ENCODE measurements around the gene AGK. TPM values are rescaled to one million over a fixed set of nuclear protein-coding genes. Genes with fewer than 3 reads are reported as not detected.

The AGK gene
- total RNA-seq, 4 donors from 2014 or later = 8.4 to 47.0 (median 17.5) TPM

DNA sequence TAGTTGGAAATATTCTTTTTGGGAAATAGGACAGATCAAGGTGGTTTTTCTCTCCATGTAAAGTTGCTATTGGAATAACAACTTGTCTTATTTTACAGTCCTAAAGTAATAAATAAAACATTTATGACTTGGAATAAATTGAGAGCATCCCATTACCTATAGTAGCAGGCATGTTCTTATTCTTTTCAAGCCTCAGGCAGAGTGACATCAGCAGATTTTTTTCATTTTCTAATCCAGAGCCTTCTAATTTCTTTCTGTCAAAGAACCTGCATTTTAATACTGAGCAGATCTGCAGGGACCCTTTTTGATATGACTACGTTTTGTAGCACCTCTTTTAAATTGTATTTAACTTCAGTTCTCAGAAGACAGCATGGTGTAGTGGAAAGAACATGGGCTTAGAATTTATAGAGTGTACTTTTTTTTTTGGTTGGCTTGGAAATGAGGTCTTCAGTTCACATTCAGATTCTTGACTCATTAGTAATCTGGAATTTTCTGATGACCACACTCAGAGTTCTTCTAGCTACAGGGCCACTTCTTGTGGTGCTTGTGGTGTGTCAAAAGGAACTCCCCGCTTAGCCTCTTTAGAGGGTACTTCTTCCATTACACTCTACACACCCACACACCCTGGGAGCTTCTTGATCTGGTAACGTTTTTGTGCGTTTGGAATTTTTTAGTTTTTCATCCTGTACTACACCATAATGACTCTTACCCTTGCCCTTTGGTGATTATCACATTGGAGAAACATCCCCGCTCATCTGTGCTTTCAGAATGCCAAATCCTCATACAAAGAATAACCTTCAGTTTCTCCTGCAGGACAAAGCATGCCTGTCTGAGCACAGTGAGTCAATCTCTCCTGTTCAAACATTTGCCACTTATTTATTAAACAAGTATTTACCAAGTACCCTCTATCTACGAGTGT lies 34.6 kb downstream of the AGK start:
- Histone ChIP-seq H3K27ac (no peak overlapping the region), H3K27me3 (no peaks in the 10 kb centered on the region), H3K36me3 (no peaks in the 10 kb centered on the region), H3K9me3 (no peaks in the 10 kb centered on the region), H3K4me3 (no peak overlapping the region), H3K4me1 (no peaks in the 10 kb centered on the region)
- no peak for TF ChIP-seq POLR2A (IDR thresholded peaks at IDR 0.05)
- TF ChIP-seq, protein P1, sequence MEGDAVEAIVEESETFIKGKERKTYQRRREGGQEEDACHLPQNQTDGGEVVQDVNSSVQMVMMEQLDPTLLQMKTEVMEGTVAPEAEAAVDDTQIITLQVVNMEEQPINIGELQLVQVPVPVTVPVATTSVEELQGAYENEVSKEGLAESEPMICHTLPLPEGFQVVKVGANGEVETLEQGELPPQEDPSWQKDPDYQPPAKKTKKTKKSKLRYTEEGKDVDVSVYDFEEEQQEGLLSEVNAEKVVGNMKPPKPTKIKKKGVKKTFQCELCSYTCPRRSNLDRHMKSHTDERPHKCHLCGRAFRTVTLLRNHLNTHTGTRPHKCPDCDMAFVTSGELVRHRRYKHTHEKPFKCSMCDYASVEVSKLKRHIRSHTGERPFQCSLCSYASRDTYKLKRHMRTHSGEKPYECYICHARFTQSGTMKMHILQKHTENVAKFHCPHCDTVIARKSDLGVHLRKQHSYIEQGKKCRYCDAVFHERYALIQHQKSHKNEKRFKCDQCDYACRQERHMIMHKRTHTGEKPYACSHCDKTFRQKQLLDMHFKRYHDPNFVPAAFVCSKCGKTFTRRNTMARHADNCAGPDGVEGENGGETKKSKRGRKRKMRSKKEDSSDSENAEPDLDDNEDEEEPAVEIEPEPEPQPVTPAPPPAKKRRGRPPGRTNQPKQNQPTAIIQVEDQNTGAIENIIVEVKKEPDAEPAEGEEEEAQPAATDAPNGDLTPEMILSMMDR (IDR thresholded peaks at IDR 0.05) = no peak
- no peak for DNase-seq

GRCh38 chr7:141586878-141587277 lies 35.7 kb downstream of the AGK start:
- Histone ChIP-seq H3K27ac (no peak overlapping the region), H3K4me1 (no peaks in the 10 kb centered on the region), H3K36me3 (no peaks in the 10 kb centered on the region), H3K9me3 (no peaks in the 10 kb centered on the region), H3K4me3 (no peak overlapping the region), H3K27me3 (no peaks in the 10 kb centered on the region)
- no peak for TF ChIP-seq POLR2A (IDR thresholded peaks at IDR 0.05)
- TF ChIP-seq, protein P1 (IDR thresholded peaks at IDR 0.05) = no peak
- DNase-seq = no peak

- Histone ChIP-seq H3K9me3 (no peaks in the 10 kb centered on the region), H3K27ac (no peak overlapping the region), H3K27me3 (no peaks in the 10 kb centered on the region), H3K4me3 (no peak overlapping the region), H3K36me3 (no peaks in the 10 kb centered on the region), H3K4me1 (no peaks in the 10 kb centered on the region)
- TF ChIP-seq, protein P1 (IDR thresholded peaks at IDR 0.05) = no peak
- TF ChIP-seq POLR2A (IDR thresholded peaks at IDR 0.05) = no peak
- no peak for DNase-seq
Observed at GRCh38 chr7:141587304-141587703, 36.1 kb downstream of the AGK start.

DNA sequence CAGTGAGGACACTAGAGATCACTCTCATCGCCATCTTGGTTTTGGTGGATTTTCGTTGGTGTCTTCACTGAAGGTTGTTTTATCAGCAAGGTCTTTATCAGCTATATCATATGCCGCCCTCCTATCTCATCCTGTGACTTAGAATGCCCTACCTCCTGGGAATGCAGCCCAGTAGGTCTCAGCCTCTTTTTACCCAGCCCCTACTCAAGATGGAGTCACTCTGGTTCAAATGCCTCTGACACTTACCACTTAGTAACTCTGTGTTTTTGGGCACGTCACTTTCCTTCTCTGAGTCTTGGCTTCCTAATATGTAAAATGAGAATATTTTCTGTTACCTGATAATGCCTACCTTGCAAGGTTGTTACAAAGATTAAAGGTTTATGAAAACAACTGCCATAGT lies 37.7 kb downstream of the AGK start:
- Histone ChIP-seq H3K9me3 (no peaks in the 10 kb centered on the region), H3K4me3 (no peak overlapping the region), H3K27ac (no peak overlapping the region), H3K4me1 (no peaks in the 10 kb centered on the region), H3K27me3 (no peaks in the 10 kb centered on the region), H3K36me3 (no peaks in the 10 kb centered on the region)
- TF ChIP-seq, protein P1 (IDR thresholded peaks at IDR 0.05) = no peak
- TF ChIP-seq POLR2A (IDR thresholded peaks at IDR 0.05) = no peak
- DNase-seq = no peak

DNA sequence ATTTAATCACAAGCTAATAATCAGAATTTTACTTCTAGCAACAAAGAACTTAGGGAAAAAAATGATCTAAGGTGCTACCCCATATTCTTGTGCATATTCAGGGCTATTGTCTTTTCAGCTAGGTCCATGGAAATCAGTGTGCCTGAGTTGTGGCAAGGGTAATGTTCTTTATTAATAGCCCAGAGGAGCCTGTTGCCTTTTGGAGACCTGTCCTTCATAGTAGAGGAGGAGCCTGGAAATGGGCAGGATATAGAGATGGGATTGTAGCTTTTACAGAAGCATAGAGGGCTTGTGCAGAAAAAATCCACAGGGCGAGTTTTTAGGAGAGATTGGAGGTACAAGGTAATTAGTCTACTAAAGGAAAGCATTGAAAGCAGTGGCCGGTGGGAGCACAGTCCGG lies 38.9 kb downstream of the AGK start:
- Histone ChIP-seq H3K4me3 (no peak overlapping the region), H3K27ac (no peak overlapping the region), H3K36me3 (no peaks in the 10 kb centered on the region), H3K4me1 (no peaks in the 10 kb centered on the region), H3K9me3 (no peaks in the 10 kb centered on the region), H3K27me3 (no peaks in the 10 kb centered on the region)
- DNase-seq = no peak
- TF ChIP-seq POLR2A (IDR thresholded peaks at IDR 0.05) = no peak
- TF ChIP-seq, protein P1 (IDR thresholded peaks at IDR 0.05) = no peak

All from Peyer's patch (tissue), 4 donors.